ENCODE measurements around the gene AP1M2.
A peak's percentile ranks its signal among the peaks of the same experiment; 100 is the strongest.

The AP1M2 gene

DNA sequence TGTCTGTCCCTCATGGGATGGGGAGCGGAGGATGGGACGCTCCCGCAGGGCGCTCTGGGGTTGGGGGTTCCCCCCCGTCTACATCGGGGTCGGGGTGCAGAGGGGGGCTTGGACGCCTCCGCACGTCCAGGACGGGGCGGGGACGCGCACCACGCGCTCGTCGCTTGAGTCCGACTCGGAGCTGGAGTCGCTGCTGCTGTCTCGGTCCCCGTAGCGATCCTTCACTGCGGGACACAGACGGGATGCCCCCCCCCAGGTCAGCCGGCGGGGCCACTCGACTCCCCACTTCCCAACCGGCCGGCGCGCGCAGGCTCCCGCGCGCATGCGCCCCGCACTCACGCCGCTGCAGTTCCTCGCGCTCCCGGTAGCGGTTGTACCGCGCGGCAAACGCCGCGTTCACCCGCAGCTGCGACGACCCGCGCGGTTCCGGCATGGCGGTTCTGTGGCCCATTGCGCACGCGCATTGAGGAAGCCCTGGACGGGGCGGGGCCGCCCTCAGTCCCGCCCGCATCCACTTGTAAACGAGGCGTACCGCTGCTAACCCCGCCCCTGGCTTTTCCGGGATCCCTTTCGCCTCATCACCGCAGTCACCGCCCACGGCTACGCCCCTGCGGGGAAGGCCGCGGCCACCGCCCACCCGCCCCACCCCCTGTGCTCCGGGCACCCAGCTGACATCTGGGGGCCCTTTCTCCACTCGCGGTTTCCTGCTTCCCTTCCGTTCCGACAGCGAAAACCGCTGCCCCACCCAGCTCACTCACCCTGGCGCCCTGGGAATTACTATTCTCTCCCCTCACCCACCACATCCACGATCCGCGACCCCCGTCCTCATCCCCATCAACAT lies 21.3 kb downstream of the AP1M2 start, which contains the start of gene KRI1 (continued):
- TF ChIP-seq, protein P1, sequence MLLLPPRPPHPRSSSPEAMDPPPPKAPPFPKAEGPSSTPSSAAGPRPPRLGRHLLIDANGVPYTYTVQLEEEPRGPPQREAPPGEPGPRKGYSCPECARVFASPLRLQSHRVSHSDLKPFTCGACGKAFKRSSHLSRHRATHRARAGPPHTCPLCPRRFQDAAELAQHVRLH (tag by site-specific recombination; IDR thresholded peaks at IDR 0.05), result 0 out of 2 replicates have a peak, but pooled peaks have one; percentile 7
- TF ChIP-seq ZNF37A (tag by site-specific recombination; IDR thresholded peaks at IDR 0.05) (no peak), ZNF248 (tag by site-specific recombination; IDR thresholded peaks at IDR 0.05) (no peak), ZBTB48 (tag by site-specific recombination; IDR thresholded peaks at IDR 0.05) (no peak), ZNF560 (tag by site-specific recombination; IDR thresholded peaks at IDR 0.05; ENCODE audit: borderline replicate concordance) (0 out of 2 replicates have a peak, but pooled peaks have one; percentile 5), ZIC2 (tag by site-specific recombination; IDR thresholded peaks at IDR 0.05) (peak; percentile 10; the same call in 1 of the 2 replicates), ZNF626 (tag by site-specific recombination; IDR thresholded peaks at IDR 0.05) (no peak), ZNF223 (tag by site-specific recombination; IDR thresholded peaks at IDR 0.05) (no peak), ZNF366 (tag by site-specific recombination; conservative IDR thresholded peaks at IDR 0.05) (no peak), ZNF426 (tag by site-specific recombination; IDR thresholded peaks at IDR 0.05) (no peak), GLIS1 (tag by site-specific recombination; IDR thresholded peaks at IDR 0.05) (no peak), ZNF785 (tag by site-specific recombination; IDR thresholded peaks at IDR 0.05) (no peak; the same call in 1 of the 2 replicates), ZNF19 (tag by site-specific recombination; IDR thresholded peaks at IDR 0.05; ENCODE audit: low read depth) (no peak), ZNF701 (tag by site-specific recombination; IDR thresholded peaks at IDR 0.05) (no peak; the same call in 1 of the 2 replicates), ZNF239 (tag by site-specific recombination; IDR thresholded peaks at IDR 0.05) (no peak), ZNF76 (tag by site-specific recombination; IDR thresholded peaks at IDR 0.05; ENCODE audit: borderline replicate concordance, low read depth) (peak; percentile 54; the same call in 1 of the 2 replicates), ZNF169 (tag by site-specific recombination; IDR thresholded peaks at IDR 0.05) (no peak)
- TF ChIP-seq, protein P2, sequence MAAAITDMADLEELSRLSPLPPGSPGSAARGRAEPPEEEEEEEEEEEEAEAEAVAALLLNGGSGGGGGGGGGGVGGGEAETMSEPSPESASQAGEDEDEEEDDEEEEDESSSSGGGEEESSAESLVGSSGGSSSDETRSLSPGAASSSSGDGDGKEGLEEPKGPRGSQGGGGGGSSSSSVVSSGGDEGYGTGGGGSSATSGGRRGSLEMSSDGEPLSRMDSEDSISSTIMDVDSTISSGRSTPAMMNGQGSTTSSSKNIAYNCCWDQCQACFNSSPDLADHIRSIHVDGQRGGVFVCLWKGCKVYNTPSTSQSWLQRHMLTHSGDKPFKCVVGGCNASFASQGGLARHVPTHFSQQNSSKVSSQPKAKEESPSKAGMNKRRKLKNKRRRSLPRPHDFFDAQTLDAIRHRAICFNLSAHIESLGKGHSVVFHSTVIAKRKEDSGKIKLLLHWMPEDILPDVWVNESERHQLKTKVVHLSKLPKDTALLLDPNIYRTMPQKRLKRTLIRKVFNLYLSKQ (tag by site-specific recombination; IDR thresholded peaks at IDR 0.05; ENCODE audit: borderline replicate concordance), result no peak
- TF ChIP-seq, protein P3, sequence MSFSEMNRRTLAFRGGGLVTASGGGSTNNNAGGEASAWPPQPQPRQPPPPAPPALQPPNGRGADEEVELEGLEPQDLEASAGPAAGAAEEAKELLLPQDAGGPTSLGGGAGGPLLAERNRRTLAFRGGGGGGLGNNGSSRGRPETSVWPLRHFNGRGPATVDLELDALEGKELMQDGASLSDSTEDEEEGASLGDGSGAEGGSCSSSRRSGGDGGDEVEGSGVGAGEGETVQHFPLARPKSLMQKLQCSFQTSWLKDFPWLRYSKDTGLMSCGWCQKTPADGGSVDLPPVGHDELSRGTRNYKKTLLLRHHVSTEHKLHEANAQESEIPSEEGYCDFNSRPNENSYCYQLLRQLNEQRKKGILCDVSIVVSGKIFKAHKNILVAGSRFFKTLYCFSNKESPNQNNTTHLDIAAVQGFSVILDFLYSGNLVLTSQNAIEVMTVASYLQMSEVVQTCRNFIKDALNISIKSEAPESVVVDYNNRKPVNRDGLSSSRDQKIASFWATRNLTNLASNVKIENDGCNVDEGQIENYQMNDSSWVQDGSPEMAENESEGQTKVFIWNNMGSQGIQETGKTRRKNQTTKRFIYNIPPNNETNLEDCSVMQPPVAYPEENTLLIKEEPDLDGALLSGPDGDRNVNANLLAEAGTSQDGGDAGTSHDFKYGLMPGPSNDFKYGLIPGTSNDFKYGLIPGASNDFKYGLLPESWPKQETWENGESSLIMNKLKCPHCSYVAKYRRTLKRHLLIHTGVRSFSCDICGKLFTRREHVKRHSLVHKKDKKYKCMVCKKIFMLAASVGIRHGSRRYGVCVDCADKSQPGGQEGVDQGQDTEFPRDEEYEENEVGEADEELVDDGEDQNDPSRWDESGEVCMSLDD (tag by site-specific recombination; IDR thresholded peaks at IDR 0.05), result peak; percentile 99
- TF ChIP-seq, protein P4, sequence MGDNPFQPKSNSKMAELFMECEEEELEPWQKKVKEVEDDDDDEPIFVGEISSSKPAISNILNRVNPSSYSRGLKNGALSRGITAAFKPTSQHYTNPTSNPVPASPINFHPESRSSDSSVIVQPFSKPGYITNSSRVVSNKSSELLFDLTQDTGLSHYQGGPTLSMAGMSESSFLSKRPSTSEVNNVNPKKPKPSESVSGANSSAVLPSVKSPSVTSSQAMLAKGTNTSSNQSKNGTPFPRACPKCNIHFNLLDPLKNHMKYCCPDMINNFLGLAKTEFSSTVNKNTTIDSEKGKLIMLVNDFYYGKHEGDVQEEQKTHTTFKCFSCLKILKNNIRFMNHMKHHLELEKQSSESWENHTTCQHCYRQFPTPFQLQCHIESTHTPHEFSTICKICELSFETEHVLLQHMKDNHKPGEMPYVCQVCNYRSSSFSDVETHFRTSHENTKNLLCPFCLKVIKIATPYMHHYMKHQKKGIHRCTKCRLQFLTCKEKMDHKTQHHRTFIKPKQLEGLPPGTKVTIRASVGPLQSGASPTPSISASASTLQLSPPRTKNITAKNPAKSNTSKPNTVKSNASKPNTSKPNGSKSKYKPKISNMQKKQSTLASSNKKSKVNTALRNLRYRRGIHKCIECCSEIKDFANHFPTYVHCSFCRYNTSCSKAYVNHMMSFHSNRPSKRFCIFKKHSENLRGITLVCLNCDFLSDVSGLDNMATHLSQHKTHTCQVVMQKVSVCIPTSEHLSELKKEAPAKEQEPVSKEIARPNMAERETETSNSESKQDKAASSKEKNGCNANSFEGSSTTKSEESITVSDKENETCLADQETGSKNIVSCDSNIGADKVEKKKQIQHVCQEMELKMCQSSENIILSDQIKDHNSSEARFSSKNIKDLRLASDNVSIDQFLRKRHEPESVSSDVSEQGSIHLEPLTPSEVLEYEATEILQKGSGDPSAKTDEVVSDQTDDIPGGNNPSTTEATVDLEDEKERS (tag by site-specific recombination; IDR thresholded peaks at IDR 0.05), result no peak
- TF ChIP-seq, protein P5, sequence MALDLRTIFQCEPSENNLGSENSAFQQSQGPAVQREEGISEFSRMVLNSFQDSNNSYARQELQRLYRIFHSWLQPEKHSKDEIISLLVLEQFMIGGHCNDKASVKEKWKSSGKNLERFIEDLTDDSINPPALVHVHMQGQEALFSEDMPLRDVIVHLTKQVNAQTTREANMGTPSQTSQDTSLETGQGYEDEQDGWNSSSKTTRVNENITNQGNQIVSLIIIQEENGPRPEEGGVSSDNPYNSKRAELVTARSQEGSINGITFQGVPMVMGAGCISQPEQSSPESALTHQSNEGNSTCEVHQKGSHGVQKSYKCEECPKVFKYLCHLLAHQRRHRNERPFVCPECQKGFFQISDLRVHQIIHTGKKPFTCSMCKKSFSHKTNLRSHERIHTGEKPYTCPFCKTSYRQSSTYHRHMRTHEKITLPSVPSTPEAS (tag by site-specific recombination; IDR thresholded peaks at IDR 0.05), result no peak
- TF ChIP-seq, protein P6, sequence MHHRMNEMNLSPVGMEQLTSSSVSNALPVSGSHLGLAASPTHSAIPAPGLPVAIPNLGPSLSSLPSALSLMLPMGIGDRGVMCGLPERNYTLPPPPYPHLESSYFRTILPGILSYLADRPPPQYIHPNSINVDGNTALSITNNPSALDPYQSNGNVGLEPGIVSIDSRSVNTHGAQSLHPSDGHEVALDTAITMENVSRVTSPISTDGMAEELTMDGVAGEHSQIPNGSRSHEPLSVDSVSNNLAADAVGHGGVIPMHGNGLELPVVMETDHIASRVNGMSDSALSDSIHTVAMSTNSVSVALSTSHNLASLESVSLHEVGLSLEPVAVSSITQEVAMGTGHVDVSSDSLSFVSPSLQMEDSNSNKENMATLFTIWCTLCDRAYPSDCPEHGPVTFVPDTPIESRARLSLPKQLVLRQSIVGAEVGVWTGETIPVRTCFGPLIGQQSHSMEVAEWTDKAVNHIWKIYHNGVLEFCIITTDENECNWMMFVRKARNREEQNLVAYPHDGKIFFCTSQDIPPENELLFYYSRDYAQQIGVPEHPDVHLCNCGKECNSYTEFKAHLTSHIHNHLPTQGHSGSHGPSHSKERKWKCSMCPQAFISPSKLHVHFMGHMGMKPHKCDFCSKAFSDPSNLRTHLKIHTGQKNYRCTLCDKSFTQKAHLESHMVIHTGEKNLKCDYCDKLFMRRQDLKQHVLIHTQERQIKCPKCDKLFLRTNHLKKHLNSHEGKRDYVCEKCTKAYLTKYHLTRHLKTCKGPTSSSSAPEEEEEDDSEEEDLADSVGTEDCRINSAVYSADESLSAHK (tag by site-specific recombination; IDR thresholded peaks at IDR 0.05), result no peak
- TF ChIP-seq, protein P7, sequence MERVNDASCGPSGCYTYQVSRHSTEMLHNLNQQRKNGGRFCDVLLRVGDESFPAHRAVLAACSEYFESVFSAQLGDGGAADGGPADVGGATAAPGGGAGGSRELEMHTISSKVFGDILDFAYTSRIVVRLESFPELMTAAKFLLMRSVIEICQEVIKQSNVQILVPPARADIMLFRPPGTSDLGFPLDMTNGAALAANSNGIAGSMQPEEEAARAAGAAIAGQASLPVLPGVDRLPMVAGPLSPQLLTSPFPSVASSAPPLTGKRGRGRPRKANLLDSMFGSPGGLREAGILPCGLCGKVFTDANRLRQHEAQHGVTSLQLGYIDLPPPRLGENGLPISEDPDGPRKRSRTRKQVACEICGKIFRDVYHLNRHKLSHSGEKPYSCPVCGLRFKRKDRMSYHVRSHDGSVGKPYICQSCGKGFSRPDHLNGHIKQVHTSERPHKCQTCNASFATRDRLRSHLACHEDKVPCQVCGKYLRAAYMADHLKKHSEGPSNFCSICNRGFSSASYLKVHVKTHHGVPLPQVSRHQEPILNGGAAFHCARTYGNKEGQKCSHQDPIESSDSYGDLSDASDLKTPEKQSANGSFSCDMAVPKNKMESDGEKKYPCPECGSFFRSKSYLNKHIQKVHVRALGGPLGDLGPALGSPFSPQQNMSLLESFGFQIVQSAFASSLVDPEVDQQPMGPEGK (tag by site-specific recombination; IDR thresholded peaks at IDR 0.05), result peak; percentile 97
